Stimulated activated CD8-positive, alpha-beta memory T cell treated with anti-CD3 and anti-CD28 coated beads, Interleukin-12 subunit alpha, Interleukin-12 subunit beta, amount 100 ng/mL, for 1 hour (primary cell): ENCODE measurements around the gene MAP4K1.
"Not testable (repeated sequence)": the region's sequence is repeated elsewhere in the genome, so short reads cannot be mapped to it uniquely, and the experiment has no call there.

ENCODE experiments used
- DNase-seq: peaks from one replicate; pipeline ENCODE4 v3.0.0-alpha.2; 2020; ENCODE audit warnings: low read depth

The MAP4K1 gene

DNA sequence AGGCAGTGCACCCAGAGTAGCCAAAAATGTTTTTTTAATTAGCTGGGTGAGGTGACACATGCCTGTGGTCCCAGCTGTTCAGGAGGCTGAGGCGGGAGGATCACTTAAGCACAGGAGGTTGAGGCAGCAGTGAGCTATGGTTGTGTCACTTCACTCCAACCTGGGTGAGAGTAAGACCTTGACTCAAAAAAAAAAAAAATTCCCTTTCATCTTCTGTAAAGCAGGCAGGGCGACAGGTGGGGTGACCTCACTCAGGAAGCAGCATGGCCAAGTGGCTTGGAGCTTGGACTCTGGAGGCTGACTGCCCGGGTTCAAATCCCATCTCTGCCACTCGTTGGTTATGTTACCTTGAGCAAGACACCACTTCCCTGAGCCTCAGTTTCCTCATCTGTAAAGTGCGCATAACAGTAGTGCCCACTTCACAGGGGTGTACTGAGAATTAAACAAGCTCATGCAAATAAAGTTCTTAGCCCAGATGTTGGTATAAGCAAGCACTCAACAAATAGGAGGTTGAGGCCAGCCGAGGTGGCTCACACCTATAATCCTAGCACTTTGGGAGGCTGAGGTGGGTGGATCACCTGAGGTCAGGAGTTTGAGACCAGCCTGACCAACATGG, 48.3 kb downstream of the MAP4K1 start:
- DNase-seq, result no peak

DNA sequence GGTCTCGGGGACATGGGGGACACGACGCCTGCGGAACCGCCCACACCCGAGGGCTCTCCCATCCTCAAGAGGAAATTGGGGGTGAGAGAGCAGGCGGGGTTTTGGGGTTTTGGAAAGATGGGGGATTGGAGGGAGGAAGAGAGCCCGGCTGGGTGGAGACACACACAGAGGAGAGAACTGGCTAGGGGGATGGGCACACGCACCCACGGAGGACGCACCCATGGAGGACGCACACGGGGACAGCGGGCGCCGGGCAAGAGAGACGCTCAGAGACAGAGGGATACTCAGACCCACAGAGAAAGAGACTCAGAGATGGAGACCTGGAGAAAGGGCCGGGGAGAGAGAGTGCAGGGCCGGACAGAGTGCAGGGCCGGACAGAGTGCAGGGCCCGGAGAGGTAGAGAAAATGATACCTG, 52.1 kb downstream of the MAP4K1 start:
- DNase-seq, result no peak

DNA sequence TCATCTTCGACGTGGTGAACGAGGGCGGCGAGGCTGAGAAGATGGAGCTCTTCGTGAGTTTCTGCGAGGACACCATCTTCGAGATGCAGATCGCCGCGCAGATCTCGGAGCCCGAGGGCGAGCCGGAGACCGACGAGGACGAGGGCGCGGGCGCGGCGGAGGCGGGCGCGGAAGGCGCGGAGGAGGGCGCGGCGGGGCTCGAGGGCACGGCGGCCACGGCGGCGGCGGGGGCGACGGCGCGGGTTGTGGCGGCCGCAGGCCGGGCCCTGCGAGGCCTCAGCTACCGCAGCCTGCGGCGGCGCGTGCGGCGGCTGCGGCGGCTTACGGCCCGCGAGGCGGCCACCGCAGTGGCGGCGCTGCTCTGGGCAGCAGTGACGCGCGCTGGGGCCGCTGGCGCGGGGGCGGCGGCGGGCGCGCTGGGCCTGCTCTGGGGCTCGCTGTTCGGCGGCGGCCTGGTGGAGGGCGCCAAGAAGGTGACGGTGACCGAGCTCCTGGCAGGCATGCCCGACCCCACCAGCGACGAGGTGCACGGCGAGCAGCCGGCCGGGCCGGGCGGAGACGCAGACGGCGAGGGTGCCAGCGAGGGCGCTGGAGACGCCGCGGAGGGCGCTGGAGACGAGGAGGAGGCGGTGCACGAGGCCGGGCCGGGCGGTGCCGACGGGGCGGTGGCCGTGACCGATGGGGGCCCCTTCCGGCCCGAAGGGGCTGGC, 52.6 kb downstream of the MAP4K1 start:
- DNase-seq, result no peak

DNA sequence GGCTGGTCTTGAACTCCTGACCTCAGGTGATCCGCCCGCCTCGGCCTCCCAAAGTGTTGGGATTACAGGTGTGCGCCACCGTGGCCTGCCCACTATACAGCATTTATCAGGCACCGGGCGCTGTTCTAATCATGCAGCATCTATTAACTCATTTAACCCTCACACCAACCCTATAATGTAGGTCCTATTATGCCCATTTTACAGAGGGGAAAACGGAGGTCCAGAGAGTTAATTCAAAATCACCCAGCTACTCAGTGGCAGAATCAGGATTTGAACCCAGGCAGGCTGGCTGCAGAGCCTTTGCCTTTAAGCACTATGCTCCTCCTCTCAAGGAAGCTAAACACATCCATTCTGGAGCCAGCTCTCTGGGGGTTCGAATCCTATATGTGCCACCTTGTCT, 54.3 kb downstream of the MAP4K1 start:
- no peak for DNase-seq

DNA sequence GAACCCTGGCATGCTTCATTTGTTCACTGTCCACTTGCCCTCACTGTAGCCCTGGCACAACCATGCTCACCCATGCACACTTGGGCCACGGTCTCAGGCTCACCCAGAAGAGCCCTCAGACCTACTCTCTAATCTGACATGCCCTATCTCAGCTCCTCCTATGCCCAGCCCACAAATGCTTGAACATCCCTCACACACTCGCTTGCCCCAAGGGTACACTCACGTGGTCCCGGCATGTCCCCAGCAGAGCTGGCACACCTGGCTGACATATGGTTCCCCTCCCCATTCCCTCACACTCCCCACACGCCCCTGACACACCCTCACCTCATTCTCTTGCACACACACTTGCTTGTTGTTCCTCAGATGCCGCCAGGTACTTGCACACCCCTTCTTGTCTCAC, 55.7 kb downstream of the MAP4K1 start:
- no peak for DNase-seq

DNA sequence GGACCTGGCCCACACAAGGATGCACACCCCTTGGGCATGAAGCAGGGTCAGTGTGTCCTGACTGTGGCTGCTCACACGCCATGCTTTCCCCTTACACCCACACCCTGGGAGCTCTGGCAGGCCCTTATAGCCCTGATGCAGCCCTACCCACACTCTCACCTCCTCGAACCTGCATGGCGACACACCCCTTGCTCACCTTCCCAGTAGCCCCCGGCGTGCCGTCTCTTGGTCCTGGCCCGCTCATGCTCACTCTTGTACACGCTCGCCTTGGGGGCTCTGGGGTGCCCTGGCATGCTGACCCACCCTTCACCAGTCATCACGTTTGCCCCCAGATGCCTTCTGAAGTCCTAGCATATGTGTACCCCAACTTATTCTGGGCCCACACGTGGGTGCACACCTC, 56.1 kb downstream of the MAP4K1 start:
- no peak for DNase-seq

DNA sequence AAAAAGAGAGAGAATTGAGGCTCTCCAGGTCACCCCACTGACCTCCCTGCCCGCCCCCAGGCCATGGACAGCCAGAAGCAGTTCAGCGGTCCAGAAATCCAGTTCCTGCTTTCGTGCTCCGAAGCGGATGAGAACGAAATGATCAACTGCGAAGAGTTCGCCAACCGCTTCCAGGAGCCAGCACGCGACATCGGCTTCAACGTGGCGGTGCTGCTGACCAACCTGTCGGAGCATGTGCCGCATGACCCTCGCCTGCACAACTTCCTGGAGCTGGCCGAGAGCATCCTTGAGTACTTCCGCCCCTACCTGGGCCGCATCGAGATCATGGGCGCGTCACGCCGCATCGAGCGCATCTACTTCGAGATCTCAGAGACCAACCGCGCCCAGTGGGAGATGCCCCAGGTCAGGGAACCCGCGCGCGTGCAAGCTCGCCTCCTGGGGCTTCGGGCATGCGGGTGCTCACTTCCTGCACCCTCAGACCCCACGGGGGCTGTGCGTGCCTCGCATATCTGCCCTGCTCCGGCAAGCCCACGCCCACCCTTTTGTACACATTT, 56.6 kb downstream of the MAP4K1 start:
- no peak for DNase-seq

DNA sequence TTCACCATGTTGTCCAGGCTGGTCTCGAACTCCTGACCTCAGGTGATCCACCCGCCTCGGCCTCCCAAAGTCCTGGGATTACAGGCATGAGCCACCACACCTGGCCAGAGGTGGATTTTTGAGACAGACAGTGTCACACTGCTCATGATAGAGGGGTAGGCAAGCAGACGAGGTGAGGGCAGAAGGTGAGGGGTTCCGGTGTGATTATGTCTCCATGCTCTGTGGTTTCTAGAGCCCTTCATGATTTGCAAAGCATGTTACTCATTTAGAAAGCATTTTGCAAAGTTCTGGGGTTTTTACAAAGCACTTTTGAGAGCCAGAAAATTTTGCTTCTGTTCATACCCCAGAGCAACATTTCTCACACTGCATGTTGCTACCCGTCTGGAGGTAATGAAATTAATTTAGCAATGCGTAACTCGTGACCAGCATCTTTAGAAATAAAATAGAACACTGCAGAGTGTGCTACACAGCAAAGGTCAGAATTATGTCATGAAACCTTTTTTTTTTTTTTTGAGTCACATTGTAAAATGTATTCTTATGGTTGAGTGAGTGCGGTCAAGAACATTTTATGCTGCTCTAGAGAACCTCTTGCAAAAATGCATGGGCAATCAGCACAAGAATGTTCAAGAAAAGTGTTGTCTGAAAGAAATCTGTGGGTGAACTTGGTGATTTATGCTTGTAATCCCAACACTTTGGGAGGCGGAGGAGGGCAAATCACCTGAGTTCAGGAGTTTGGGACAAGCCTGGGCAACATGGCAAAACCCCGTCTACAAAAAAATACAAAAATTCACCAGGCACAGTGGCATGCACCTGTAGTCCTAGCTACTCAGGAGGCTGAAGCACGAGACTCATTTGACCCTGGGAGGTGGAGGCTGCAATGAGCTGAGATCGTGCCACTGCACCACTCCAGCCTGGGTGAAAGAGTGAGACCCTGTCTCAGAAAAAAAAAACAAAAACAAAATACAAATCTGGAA, 58.0 kb downstream of the MAP4K1 start:
- DNase-seq, result no peak

DNA sequence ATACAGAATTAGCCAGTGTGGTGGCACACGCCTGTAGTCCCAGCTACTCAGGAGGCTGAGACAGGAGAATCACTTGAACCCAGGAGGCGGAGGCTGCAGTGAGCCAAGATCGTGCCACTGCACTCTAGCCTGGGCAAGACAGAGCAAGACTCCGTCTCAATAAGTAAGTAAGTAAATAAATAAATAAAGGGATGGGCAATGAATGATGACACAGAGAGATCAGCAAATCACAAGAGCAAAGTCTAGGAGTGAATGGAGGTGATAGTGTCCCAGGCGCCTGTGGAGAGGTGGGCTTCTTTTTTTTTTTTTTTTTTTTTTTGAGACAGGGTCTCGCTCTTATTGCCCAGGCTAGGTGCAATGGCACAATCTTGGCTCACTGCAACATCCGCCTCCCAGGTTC, 58.8 kb downstream of the MAP4K1 start:
- not testable (repeated sequence) for DNase-seq

DNA sequence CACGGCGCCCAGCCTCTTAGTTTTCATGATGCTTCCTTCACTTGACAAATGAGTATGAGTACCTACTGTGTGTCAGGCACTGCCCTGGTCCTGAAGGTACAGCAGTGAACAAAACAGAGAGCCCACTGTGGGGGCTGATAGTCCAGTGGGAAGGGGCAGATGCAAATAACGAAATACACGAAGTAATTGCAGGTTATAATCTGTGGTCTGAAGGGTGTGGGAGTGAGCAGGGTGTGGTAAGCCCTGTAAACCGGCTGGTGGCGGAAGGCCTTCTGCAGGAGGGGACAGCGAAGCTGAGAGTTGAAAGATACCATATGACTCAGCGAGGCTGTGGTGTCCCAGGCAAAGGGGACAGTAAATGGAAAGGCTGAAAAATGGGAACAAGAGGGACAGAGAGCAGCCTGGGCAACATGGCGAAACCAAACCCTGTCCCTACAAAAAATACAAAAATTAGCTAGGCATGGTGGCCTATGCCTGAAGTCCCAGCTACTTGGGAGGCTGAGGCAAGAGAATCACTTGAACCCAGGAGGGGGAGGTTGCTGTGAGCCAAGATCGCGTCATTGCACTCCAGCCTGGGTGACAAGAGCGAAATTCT, 60.5 kb downstream of the MAP4K1 start:
- no peak for DNase-seq

DNA sequence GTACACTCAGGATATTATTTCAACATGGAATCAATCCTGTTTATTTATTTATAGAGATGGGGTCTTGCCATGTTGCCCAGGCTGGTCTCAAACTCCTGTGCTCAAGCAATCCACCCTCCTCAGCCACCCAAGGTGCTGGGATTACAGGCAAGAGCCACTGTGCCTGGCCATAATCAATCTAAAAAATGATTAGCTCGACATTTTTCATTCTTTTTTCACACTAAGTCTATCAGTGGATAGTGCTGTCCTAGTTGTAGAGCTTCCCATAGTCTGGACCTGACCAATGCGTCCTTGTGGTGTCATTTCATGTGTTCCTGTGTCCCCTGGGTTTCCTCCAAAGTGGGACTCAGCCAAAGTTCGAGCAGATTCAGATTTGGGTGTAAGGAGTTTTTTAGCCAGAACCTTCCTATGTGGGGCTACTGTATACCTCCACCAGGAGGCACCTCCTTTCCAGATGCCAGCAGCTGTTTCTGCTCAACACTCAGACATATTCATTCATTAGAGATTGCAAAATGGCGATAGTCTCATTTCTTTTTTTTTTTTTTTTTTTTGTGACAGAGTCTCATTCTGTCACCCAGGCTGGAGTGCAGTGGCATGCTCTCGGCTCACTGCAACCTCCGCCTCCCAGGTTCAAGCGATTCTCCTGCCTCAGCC, 61.1 kb downstream of the MAP4K1 start:
- DNase-seq, result no peak

DNA sequence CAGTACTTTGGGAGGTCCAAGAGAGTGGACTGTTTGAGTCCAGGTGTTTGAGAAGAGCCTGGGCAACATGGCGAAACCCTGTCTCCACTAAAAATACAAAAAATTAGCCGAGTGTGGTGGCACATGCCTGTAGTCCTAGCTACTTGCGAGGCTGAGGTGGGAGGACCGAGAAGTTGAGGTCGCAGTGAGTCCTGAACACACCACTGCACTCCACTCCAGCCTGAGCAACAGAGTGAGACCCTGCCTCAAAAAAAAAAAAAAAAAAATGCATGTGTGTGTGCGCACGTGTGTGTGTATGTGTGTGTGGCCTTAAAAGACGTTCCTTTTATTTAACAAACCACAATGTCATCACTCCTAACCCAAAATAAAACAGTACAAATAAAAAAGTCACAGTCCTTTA, 62.6 kb downstream of the MAP4K1 start:
- no peak for DNase-seq

DNA sequence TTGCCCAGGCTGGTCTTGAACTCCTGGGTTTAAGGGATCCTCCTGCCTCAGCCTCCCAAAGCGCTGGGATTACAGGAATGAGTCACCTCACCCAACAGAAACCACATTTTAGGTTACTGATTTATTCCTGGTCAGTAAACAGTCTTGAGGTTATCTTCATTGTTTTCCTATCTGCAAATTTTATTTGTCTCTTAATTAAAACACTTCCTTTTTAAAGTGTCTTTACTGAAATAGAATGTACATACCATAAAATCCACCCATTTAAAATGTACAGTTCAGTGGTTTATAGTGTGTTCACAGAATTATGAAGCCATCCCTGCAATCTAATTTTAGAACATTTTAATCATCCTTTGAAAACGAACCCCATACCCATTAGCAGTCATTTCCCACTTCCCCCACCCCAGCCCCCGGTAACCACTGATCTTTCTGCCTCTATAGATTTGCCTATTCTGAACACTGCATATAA, 63.0 kb downstream of the MAP4K1 start:
- DNase-seq, result no peak

DNA sequence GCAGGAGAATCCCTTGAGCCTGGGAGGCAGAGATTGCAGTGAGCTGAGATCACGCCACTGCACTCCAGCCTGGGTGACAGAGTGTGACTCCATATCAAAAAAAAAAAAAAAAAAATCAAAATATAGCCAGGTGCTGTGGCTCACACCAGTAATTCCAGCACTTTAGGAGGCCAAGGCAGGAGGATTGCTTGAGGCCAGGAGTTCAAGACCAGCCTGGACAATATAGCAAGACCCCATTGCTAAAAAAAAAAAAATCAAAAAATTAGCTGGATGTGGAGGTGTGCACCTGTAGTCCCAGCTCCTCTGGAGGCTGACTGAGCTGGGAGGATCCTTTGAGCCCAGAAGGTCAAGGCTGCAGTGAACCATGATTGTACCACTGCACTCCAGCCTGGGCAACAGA, 64.5 kb downstream of the MAP4K1 start:
- DNase-seq, result not testable (repeated sequence)

DNA sequence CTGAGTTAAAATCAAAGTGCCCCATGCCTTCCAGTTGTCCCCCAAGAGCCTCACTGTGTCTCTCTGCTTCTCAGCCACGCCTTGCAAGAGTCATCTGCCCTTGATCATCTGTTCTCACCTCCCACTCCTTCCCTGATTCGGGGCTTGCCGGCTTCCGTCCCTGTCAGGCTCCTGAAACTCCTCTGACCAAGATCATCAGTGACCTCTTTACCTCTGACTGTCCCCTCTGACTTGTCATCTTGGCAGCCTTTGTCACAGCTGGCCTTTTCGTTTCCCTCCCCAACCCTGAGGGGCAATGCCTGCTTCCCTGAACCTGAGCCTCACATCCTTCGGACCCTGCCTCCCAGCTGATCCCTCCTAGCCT, 66.3 kb downstream of the MAP4K1 start:
- DNase-seq, result no peak

DNA sequence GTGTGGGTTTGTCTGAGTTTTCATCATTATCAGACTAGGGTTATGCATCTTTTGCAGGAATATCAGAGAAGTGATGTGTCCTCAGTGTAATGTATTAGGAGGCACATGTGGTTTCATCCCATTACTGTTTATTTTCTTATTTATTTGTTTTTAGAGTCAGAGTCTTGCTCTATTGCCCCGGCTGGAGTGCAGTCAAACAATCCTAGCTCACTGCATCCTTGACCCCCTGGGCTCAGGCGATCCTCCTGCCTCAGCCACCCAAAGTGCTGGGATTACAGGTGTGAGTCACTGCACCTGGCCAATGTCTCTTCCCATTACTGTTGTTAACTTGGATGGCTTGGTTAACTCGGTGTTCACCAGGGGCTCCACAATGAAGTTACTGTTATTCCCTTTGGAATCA, 67.4 kb downstream of the MAP4K1 start:
- DNase-seq, result no peak

DNA sequence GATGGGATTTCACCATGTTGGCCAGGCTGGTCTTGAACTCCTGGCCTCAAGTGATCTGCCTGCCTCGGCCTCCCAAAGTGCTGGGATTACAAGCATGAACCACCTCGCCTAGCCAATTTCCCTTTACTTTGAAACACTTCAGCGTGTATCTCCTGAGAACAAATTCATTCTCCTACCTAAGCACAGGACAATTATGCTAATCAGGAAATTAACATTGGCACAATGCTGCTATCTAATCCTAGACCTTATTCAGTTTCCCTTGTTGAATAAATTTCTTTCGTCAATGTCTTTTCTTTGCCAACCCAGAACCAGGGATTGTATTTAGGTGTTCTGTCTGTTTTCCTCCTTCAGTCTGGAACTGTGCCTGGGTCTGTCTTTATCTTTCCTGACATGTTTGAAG, 67.8 kb downstream of the MAP4K1 start:
- no peak for DNase-seq

DNA sequence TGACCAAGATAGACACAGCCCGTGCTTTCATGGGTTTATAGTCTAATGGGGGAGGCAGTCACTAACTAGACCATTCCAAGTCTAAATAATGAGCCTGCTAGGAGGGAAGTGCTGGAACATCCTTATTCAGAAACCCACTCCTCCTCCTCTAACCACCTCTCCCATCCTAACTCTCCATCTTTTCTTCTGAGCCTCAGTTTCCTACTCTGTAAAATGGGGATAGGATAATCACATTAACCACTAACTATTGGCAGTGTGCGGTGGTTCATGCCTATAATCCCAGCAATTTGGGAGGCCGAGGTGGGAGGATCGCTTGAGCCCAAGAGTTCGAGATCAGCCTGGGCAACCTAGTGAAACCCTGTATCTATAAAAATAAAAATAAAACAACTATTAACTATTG, 68.7 kb downstream of the MAP4K1 start:
- no peak for DNase-seq

DNA sequence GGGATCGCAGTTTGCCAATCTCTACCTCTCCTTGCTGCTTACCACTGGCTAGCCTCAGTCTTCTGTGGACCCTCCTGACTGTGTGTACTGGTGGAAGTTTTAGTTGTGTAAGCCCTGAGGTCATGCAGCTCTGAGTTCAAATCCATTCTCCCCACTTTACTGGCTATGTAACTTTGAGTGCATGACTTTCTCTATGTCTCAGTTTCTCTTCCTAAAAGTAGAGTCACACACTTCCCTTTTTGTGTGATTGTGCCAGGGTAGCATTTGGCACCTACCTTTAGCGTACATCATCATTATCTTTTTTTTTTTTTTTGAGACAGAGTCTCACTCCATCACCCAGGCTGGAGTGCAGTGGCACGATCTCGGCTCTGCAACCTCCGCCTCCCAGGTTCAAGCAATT, 70.3 kb downstream of the MAP4K1 start:
- DNase-seq, result no peak

DNA sequence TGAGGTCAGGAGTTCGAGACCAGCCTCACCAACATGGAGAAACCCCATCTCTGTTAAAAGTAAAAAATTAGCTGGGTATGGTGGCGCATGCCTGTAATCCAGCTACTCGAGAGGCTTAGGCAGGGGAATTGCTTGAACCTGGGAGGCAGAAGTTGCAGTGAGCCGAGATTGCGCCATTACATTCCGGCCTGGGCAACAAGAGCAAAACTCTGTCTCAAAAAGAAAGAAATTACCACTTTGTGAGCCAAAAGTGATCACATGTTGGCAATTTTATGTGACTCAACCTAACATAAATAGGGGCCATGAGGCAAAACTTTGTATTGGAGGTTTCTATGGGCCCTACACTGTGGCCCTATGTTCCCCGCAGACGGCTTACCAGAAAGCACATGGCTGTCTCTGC, 72.2 kb downstream of the MAP4K1 start:
- no peak for DNase-seq

DNA sequence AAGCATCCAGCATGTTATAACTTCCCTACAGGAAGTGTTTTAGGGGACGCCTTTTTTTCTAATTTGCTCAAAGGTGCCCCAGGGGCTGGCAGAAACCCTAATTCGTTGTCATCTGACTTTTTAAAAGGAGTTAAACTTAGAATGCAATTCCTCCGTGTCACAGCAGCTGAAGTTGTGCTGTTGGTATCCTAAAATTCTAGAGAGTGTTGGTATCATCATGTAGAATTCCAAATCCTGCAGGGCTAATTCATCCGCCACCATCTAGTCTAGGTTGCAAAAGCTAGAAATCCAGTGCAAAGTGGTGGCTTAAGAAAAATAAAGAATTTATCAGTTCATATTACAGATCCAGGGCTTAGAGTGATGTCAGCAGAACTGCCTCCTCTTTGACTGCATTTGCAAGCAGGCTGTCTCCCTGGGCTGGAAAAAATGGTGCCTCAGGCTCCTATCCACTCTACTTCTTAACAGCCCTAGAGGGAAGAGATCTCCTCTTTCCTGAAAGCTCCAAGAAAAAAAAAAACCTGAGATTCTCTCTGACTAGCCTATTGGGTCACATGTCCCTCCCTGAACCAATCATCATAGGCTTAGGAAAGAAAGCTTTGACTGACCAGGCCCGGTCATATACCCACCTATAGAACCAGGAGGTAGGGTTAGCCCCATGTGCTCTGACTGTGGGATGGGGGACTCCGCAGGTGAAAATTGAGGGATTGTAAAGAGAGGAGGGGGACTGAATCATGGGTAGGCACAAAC, 73.0 kb downstream of the MAP4K1 start:
- DNase-seq, result no peak
